H1 (cell line): ENCODE results near the gene MARCHF2. TPM values are rescaled to one million over a fixed set of nuclear protein-coding genes. Genes with fewer than 3 reads are reported as not detected.
A peak's percentile ranks its signal among the peaks of the same experiment; 100 is the strongest.

Source experiments
- ASH2L ChIP-seq: fragments of 200-600, 300-600 bp; sonication (generic); IDR thresholded peaks from one replicate; pipeline ENCODE4 v1.7.1; 2017; ENCODE audit warnings: low read length
- CHD1 ChIP-seq: IDR thresholded peaks from 2 replicates; pipeline ENCODE4 v1.6.1; 2012; ENCODE audit warnings: low read depth, low read length, improper control_type of control experiment
- GABPA ChIP-seq: IDR thresholded peaks from 2 replicates; pipeline ENCODE4 v1.6.1; 2011; ENCODE audit warnings: mild to moderate bottlenecking, low read length, moderate library complexity, borderline replicate concordance; ENCODE audit not compliant: insufficient read depth
- HDAC2 ChIP-seq, 2 experiments: fragments of 300-600 bp in 1 of 2; sonication (generic) in 1 of 2; IDR thresholded peaks; 2 replicates each; pipeline ENCODE4 v1.6.1; 2011 to 2012; ENCODE audit warnings: low read depth in 2 of 2, low read length in 2 of 2, mild to moderate bottlenecking in 2 of 2, moderate library complexity in 2 of 2, borderline replicate concordance in 1 of 2, inconsistent platforms in 1 of 2
- JUN ChIP-seq: IDR thresholded peaks from 2 replicates; pipeline ENCODE4 v1.6.1; 2011; ENCODE audit warnings: low read depth, mild to moderate bottlenecking, improper control_type of control experiment, low read length
- POU5F1 ChIP-seq: IDR thresholded peaks from 2 replicates; pipeline ENCODE4 v1.6.1; 2011; ENCODE audit warnings: low read depth, mild to moderate bottlenecking, low read length, moderate library complexity
- RFX5 ChIP-seq: IDR thresholded peaks from 2 replicates; pipeline ENCODE4 v1.6.1; 2011; ENCODE audit warnings: low read depth, low read length, improper control_type of control experiment, borderline replicate concordance
- TCF12 ChIP-seq: IDR thresholded peaks from 2 replicates; pipeline ENCODE4 v1.6.1; 2011; ENCODE audit warnings: low read depth, mild to moderate bottlenecking, low read length
- polyA plus RNA-seq, 7 experiments: library from polyadenylated mRNA; depleted of rRNA in 3 of 7; stranded (reverse) in 5 of 7; unstranded in 2 of 7; fragments of >200 nt in 5 of 7; fragments of 200-250 nt in 2 of 7; gene quantifications; 1 replicate in 5 of 7; 2 replicates in 1 of 7; 4 replicates in 1 of 7; pipeline versions ENCODE4 v1.2.1 to v1.2.3, GENCODE V29; 2011 to 2013; ENCODE audit warnings: missing spikeins in 2 of 7, mixed read lengths in 2 of 7
- total RNA-seq: library from RNA; stranded (reverse); fragmentation: NEBNext Ultra II Directional; extraction: Animal tissue kit (Norgen Biotek cat#: 25700); gene quantifications from 2 replicates; pipeline ENCODE4 v1.2.1, GENCODE V29; 2021

Gene MARCHF2
- total and polyA plus RNA-seq, 2 of the 8 experiments (the other 6 are each of a cell fraction or from before 2014, with no cell fraction given): 18.5 to 46.2 TPM

- TF ChIP-seq GABPA: 0 out of 2 replicates have a peak, but pooled peaks have one; percentile 36
- no peak; a peak in 1 of 4 replicates for TF ChIP-seq HDAC2 (IDR thresholded peaks at IDR 0.05; ENCODE audit: borderline replicate concordance in 1 of 2, low read depth in 2 of 2, low read length in 2 of 2)
- no peak for TF ChIP-seq RFX5
- no peak for TF ChIP-seq CHD1
- TF ChIP-seq POU5F1: no peak
- TF ChIP-seq ASH2L: peak; percentile 54
- TF ChIP-seq TCF12: no peak
- no peak for TF ChIP-seq JUN
These were observed 49.0 kb upstream of the MARCHF2 start, which contains the start of gene ANGPTL4 (continued) for GRCh38 chr19:8363803-8364771.
